HG03571 (cell line): Measurements from ENCODE around the gene CTSS.

Source experiments
- ATAC-seq: cut with Tn5 transposase; IDR thresholded peaks from one replicate; pipeline ENCODE4 v1.9.1; 2021; ENCODE audit not compliant: unreplicated experiment

Gene CTSS

GRCh38 chr1:150706091-150706490 is 59.5 kb downstream of the CTSS start:
- no peak for ATAC-seq

- no peak for ATAC-seq
These were observed 62.2 kb downstream of the CTSS start for GRCh38 chr1:150703427-150703826.

- peak; percentile 99 for ATAC-seq
These were observed 68.3 kb downstream of the CTSS start, which contains the start of gene GOLPH3L for GRCh38 chr1:150696995-150697927. Gene GOLPH3L, minus strand, starts transcription at chr1:150697154. Its CDS starts 2,316 bp downstream, at chr1:150694838.

- no peak for ATAC-seq
These were observed 69.0 kb downstream of the CTSS start for GRCh38 chr1:150696590-150696989.

GRCh38 chr1:150696162-150696561 is 69.4 kb downstream of the CTSS start:
- no peak for ATAC-seq

- ATAC-seq, result no peak
These were observed 70.0 kb downstream of the CTSS start for GRCh38 chr1:150695561-150695960.

- ATAC-seq, result no peak
These were observed 72.9 kb downstream of the CTSS start for GRCh38 chr1:150692720-150693119.

- no peak for ATAC-seq
These were observed 76.8 kb downstream of the CTSS start for GRCh38 chr1:150688763-150689162.

- no peak for ATAC-seq
These were observed 79.3 kb downstream of the CTSS start for GRCh38 chr1:150686275-150686674.

- no peak for ATAC-seq
These were observed 81.7 kb downstream of the CTSS start for GRCh38 chr1:150683914-150684313.
